ENCODE data around the gene PTPN18.

PTPN18 gene

GRCh38 chr2:130342020-130342532, 13.8 kb upstream of the PTPN18 start:
- peak overlapping the region; percentile 97 for H3K27ac ChIP-seq (ENCODE audit: low read length)
- H3K4me1 ChIP-seq (ENCODE audit: control insufficient read depth in 1 of 2, insufficient read depth in 2 of 2, low read length in 2 of 2): peaks cover 2 to 14% of the 10 kb centered on the region in 2 donors
- H3K27me3 ChIP-seq (ENCODE audit: low read depth, low read length): no peaks in the 10 kb centered on the region
- H3K36me3 ChIP-seq (ENCODE audit: control insufficient read depth in 1 of 2, insufficient read depth in 2 of 2, low read length in 2 of 2): peaks cover 44 to 48% of the 10 kb centered on the region in 2 donors
- peak overlapping the region; percentile 82 to 90 for H3K4me3 ChIP-seq (ENCODE audit: low read depth in 1 of 2, low read length in 2 of 2)
- no peaks in the 10 kb centered on the region for H3K9me3 ChIP-seq (ENCODE audit: control insufficient read depth in 1 of 2, low read length in 2 of 2)

GRCh38 chr2:130342533-130343275, 13.2 kb upstream of the PTPN18 start, which contains the start of gene IMP4:
Gene IMP4, plus strand, starts transcription at chr2:130342897. Its CDS starts 36 bp downstream, at chr2:130342933.
- Histone ChIP-seq H3K4me1 (ENCODE audit: control insufficient read depth in 1 of 2, insufficient read depth in 2 of 2, low read length in 2 of 2) (peaks cover 2 to 14% of the 10 kb centered on the region in 2 donors), H3K4me3 (ENCODE audit: low read depth in 1 of 2, low read length in 2 of 2) (peak within 1 kb of the TSS; percentile 82 to 90), H3K27ac (ENCODE audit: low read length) (peak within 1 kb of the TSS; percentile 97), H3K27me3 (ENCODE audit: low read depth, low read length) (no peaks in the 10 kb centered on the region), H3K36me3 (ENCODE audit: control insufficient read depth in 1 of 2, insufficient read depth in 2 of 2, low read length in 2 of 2) (peaks cover 50 to 55% of the 10 kb centered on the region in 2 donors), H3K9me3 (ENCODE audit: control insufficient read depth in 1 of 2, low read length in 2 of 2) (no peaks in the 10 kb centered on the region)

- H3K27me3 ChIP-seq (ENCODE audit: low read depth, low read length): no peaks in the 10 kb centered on the region
- peaks cover 2 to 14% of the 10 kb centered on the region in 2 donors for H3K4me1 ChIP-seq (ENCODE audit: control insufficient read depth in 1 of 2, insufficient read depth in 2 of 2, low read length in 2 of 2)
- peaks cover 50 to 51% of the 10 kb centered on the region in 2 donors for H3K36me3 ChIP-seq (ENCODE audit: control insufficient read depth in 1 of 2, insufficient read depth in 2 of 2, low read length in 2 of 2)
- no peak overlapping the region for H3K27ac ChIP-seq (ENCODE audit: low read length)
- no peaks in the 10 kb centered on the region for H3K9me3 ChIP-seq (ENCODE audit: control insufficient read depth in 1 of 2, low read length in 2 of 2)
- no peak overlapping the region for H3K4me3 ChIP-seq (ENCODE audit: low read depth in 1 of 2, low read length in 2 of 2)
Measured at GRCh38 chr2:130344578-130344977, 11.3 kb upstream of the PTPN18 start.

GRCh38 chr2:130345091-130345490, 10.8 kb upstream of the PTPN18 start:
- Histone ChIP-seq H3K4me3 (ENCODE audit: low read depth in 1 of 2, low read length in 2 of 2) (no peak overlapping the region), H3K36me3 (ENCODE audit: control insufficient read depth in 1 of 2, insufficient read depth in 2 of 2, low read length in 2 of 2) (peaks cover 46% of the 10 kb centered on the region in 2 donors), H3K4me1 (ENCODE audit: control insufficient read depth in 1 of 2, insufficient read depth in 2 of 2, low read length in 2 of 2) (peaks cover 2 to 14% of the 10 kb centered on the region in 2 donors), H3K27ac (ENCODE audit: low read length) (no peak overlapping the region), H3K27me3 (ENCODE audit: low read depth, low read length) (no peaks in the 10 kb centered on the region), H3K9me3 (ENCODE audit: control insufficient read depth in 1 of 2, low read length in 2 of 2) (no peaks in the 10 kb centered on the region)

- no peak overlapping the region for H3K27ac ChIP-seq (ENCODE audit: low read length)
- H3K36me3 ChIP-seq (ENCODE audit: control insufficient read depth in 1 of 2, insufficient read depth in 2 of 2, low read length in 2 of 2): peaks cover 43 to 46% of the 10 kb centered on the region in 2 donors
- no peak overlapping the region for H3K4me3 ChIP-seq (ENCODE audit: low read depth in 1 of 2, low read length in 2 of 2)
- H3K4me1 ChIP-seq (ENCODE audit: control insufficient read depth in 1 of 2, insufficient read depth in 2 of 2, low read length in 2 of 2): peaks cover 2 to 14% of the 10 kb centered on the region in 2 donors
- H3K27me3 ChIP-seq (ENCODE audit: low read depth, low read length): no peaks in the 10 kb centered on the region
- H3K9me3 ChIP-seq (ENCODE audit: control insufficient read depth in 1 of 2, low read length in 2 of 2): no peaks in the 10 kb centered on the region
Measured at GRCh38 chr2:130345611-130346010, 10.2 kb upstream of the PTPN18 start.

- Histone ChIP-seq H3K4me1 (ENCODE audit: control insufficient read depth in 1 of 2, insufficient read depth in 2 of 2, low read length in 2 of 2) (peaks cover 2 to 12% of the 10 kb centered on the region in 2 donors), H3K27me3 (ENCODE audit: low read depth, low read length) (no peaks in the 10 kb centered on the region), H3K27ac (ENCODE audit: low read length) (no peak overlapping the region), H3K9me3 (ENCODE audit: control insufficient read depth in 1 of 2, low read length in 2 of 2) (no peaks in the 10 kb centered on the region), H3K4me3 (ENCODE audit: low read depth in 1 of 2, low read length in 2 of 2) (no peak overlapping the region), H3K36me3 (ENCODE audit: control insufficient read depth in 1 of 2, insufficient read depth in 2 of 2, low read length in 2 of 2) (peaks cover 42 to 46% of the 10 kb centered on the region in 2 donors)
Measured at GRCh38 chr2:130346041-130346740, 9.7 kb upstream of the PTPN18 start.

GRCh38 chr2:130346741-130347066, 9.2 kb upstream of the PTPN18 start:
- no peaks in the 10 kb centered on the region for H3K27me3 ChIP-seq (ENCODE audit: low read depth, low read length)
- peaks cover 2 to 8% of the 10 kb centered on the region in 2 donors for H3K4me1 ChIP-seq (ENCODE audit: control insufficient read depth in 1 of 2, insufficient read depth in 2 of 2, low read length in 2 of 2)
- peaks cover 42 to 46% of the 10 kb centered on the region in 2 donors for H3K36me3 ChIP-seq (ENCODE audit: control insufficient read depth in 1 of 2, insufficient read depth in 2 of 2, low read length in 2 of 2)
- H3K27ac ChIP-seq (ENCODE audit: low read length): no peak overlapping the region
- no peak overlapping the region for H3K4me3 ChIP-seq (ENCODE audit: low read depth in 1 of 2, low read length in 2 of 2)
- H3K9me3 ChIP-seq (ENCODE audit: control insufficient read depth in 1 of 2, low read length in 2 of 2): no peaks in the 10 kb centered on the region

- no peaks in the 10 kb centered on the region for H3K27me3 ChIP-seq (ENCODE audit: low read depth, low read length)
- H3K4me1 ChIP-seq (ENCODE audit: control insufficient read depth in 1 of 2, insufficient read depth in 2 of 2, low read length in 2 of 2): peaks cover 2 to 8% of the 10 kb centered on the region in 2 donors
- H3K4me3 ChIP-seq (ENCODE audit: low read depth in 1 of 2, low read length in 2 of 2): no peak overlapping the region
- H3K36me3 ChIP-seq (ENCODE audit: control insufficient read depth in 1 of 2, insufficient read depth in 2 of 2, low read length in 2 of 2): peaks cover 42 to 46% of the 10 kb centered on the region in 2 donors
- H3K27ac ChIP-seq (ENCODE audit: low read length): no peak overlapping the region
- H3K9me3 ChIP-seq (ENCODE audit: control insufficient read depth in 1 of 2, low read length in 2 of 2): no peaks in the 10 kb centered on the region
Measured at GRCh38 chr2:130347220-130347925, 8.5 kb upstream of the PTPN18 start.

GRCh38 chr2:130349174-130349573, 6.7 kb upstream of the PTPN18 start:
- no peaks in the 10 kb centered on the region for H3K27me3 ChIP-seq (ENCODE audit: low read depth, low read length)
- H3K4me3 ChIP-seq (ENCODE audit: low read depth in 1 of 2, low read length in 2 of 2): no peak overlapping the region
- H3K36me3 ChIP-seq (ENCODE audit: control insufficient read depth in 1 of 2, insufficient read depth in 2 of 2, low read length in 2 of 2): peaks cover 42 to 45% of the 10 kb centered on the region in 2 donors
- H3K9me3 ChIP-seq (ENCODE audit: control insufficient read depth in 1 of 2, low read length in 2 of 2): no peaks in the 10 kb centered on the region
- H3K27ac ChIP-seq (ENCODE audit: low read length): no peak overlapping the region
- H3K4me1 ChIP-seq (ENCODE audit: control insufficient read depth in 1 of 2, insufficient read depth in 2 of 2, low read length in 2 of 2): peaks cover 0 to 10% of the 10 kb centered on the region in 2 donors

GRCh38 chr2:130351711-130352110, 4.1 kb upstream of the PTPN18 start:
- Histone ChIP-seq H3K9me3 (ENCODE audit: control insufficient read depth in 1 of 2, low read length in 2 of 2) (no peaks in the 10 kb centered on the region), H3K4me1 (ENCODE audit: control insufficient read depth in 1 of 2, insufficient read depth in 2 of 2, low read length in 2 of 2) (peaks cover 8 to 22% of the 10 kb centered on the region in 2 donors), H3K4me3 (ENCODE audit: low read depth in 1 of 2, low read length in 2 of 2) (no peak overlapping the region), H3K27ac (ENCODE audit: low read length) (no peak overlapping the region), H3K36me3 (ENCODE audit: control insufficient read depth in 1 of 2, insufficient read depth in 2 of 2, low read length in 2 of 2) (peaks cover 18 to 19% of the 10 kb centered on the region in 2 donors), H3K27me3 (ENCODE audit: low read depth, low read length) (no peaks in the 10 kb centered on the region)

GRCh38 chr2:130352237-130352636, 3.6 kb upstream of the PTPN18 start:
- H3K27ac ChIP-seq (ENCODE audit: low read length): no peak overlapping the region
- no peaks in the 10 kb centered on the region for H3K9me3 ChIP-seq (ENCODE audit: control insufficient read depth in 1 of 2, low read length in 2 of 2)

More at GRCh38 chr2:130352237-130352636, 3.6 kb upstream of the PTPN18 start:
- Histone ChIP-seq H3K4me3 (ENCODE audit: low read depth in 1 of 2, low read length in 2 of 2) (no peak overlapping the region), H3K4me1 (ENCODE audit: control insufficient read depth in 1 of 2, insufficient read depth in 2 of 2, low read length in 2 of 2) (peaks cover 8 to 22% of the 10 kb centered on the region in 2 donors), H3K27me3 (ENCODE audit: low read depth, low read length) (no peaks in the 10 kb centered on the region), H3K36me3 (ENCODE audit: control insufficient read depth in 1 of 2, insufficient read depth in 2 of 2, low read length in 2 of 2) (peaks cover 13 to 14% of the 10 kb centered on the region in 2 donors)
